ENCODE data around the gene ST7.

Gene ST7

GRCh38 chr7:117200132-117200531, 246.8 kb downstream of the ST7 start:
- H3K27ac ChIP-seq (ENCODE audit: low read depth, low read length) = no peak overlapping the region

GRCh38 chr7:117200786-117201458, 247.6 kb downstream of the ST7 start:
- Histone ChIP-seq H3K27me3 (ENCODE audit: control insufficient read depth, insufficient read depth, low read length) (no peaks in the 10 kb centered on the region), H3K4me1 (ENCODE audit: control insufficient read depth, insufficient read depth, low read length) (no peaks in the 10 kb centered on the region), H3K4me3 (ENCODE audit: low read length) (no peak overlapping the region), H3K27ac (ENCODE audit: low read depth, low read length) (no peak overlapping the region), H3K9ac (ENCODE audit: low read length) (no peak overlapping the region), H3K36me3 (ENCODE audit: control insufficient read depth, insufficient read depth, low read length) (no peaks in the 10 kb centered on the region)

More at GRCh38 chr7:117200132-117200531, 246.8 kb downstream of the ST7 start:
- no peak overlapping the region for H3K4me3 ChIP-seq (ENCODE audit: low read length)
- no peak overlapping the region for H3K9ac ChIP-seq (ENCODE audit: low read length)
- H3K36me3 ChIP-seq (ENCODE audit: control insufficient read depth, insufficient read depth, low read length) = no peaks in the 10 kb centered on the region
- H3K4me1 ChIP-seq (ENCODE audit: control insufficient read depth, insufficient read depth, low read length) = no peaks in the 10 kb centered on the region
- no peaks in the 10 kb centered on the region for H3K27me3 ChIP-seq (ENCODE audit: control insufficient read depth, insufficient read depth, low read length)

GRCh38 chr7:117202511-117202910, 249.2 kb downstream of the ST7 start:
- Histone ChIP-seq H3K27me3 (ENCODE audit: control insufficient read depth, insufficient read depth, low read length) (no peaks in the 10 kb centered on the region), H3K36me3 (ENCODE audit: control insufficient read depth, insufficient read depth, low read length) (no peaks in the 10 kb centered on the region), H3K27ac (ENCODE audit: low read depth, low read length) (no peak overlapping the region), H3K4me1 (ENCODE audit: control insufficient read depth, insufficient read depth, low read length) (no peaks in the 10 kb centered on the region), H3K9ac (ENCODE audit: low read length) (no peak overlapping the region), H3K4me3 (ENCODE audit: low read length) (no peak overlapping the region)

- Histone ChIP-seq H3K36me3 (ENCODE audit: control insufficient read depth, insufficient read depth, low read length) (no peaks in the 10 kb centered on the region), H3K9ac (ENCODE audit: low read length) (no peak overlapping the region), H3K27ac (ENCODE audit: low read depth, low read length) (no peak overlapping the region), H3K4me3 (ENCODE audit: low read length) (no peak overlapping the region), H3K27me3 (ENCODE audit: control insufficient read depth, insufficient read depth, low read length) (no peaks in the 10 kb centered on the region), H3K4me1 (ENCODE audit: control insufficient read depth, insufficient read depth, low read length) (no peaks in the 10 kb centered on the region)
Measured at GRCh38 chr7:117203205-117203604, 249.9 kb downstream of the ST7 start.

- H3K27ac ChIP-seq (ENCODE audit: low read depth, low read length) = no peak overlapping the region
- no peak overlapping the region for H3K9ac ChIP-seq (ENCODE audit: low read length)
- H3K4me3 ChIP-seq (ENCODE audit: low read length) = no peak overlapping the region
- no peaks in the 10 kb centered on the region for H3K4me1 ChIP-seq (ENCODE audit: control insufficient read depth, insufficient read depth, low read length)
- no peaks in the 10 kb centered on the region for H3K27me3 ChIP-seq (ENCODE audit: control insufficient read depth, insufficient read depth, low read length)
- no peaks in the 10 kb centered on the region for H3K36me3 ChIP-seq (ENCODE audit: control insufficient read depth, insufficient read depth, low read length)
Measured at GRCh38 chr7:117205873-117206272, 252.6 kb downstream of the ST7 start.

- Histone ChIP-seq H3K4me1 (ENCODE audit: control insufficient read depth, insufficient read depth, low read length) (no peaks in the 10 kb centered on the region), H3K27me3 (ENCODE audit: control insufficient read depth, insufficient read depth, low read length) (no peaks in the 10 kb centered on the region), H3K27ac (ENCODE audit: low read depth, low read length) (no peak overlapping the region), H3K4me3 (ENCODE audit: low read length) (no peak overlapping the region), H3K9ac (ENCODE audit: low read length) (no peak overlapping the region), H3K36me3 (ENCODE audit: control insufficient read depth, insufficient read depth, low read length) (no peaks in the 10 kb centered on the region)
Measured at GRCh38 chr7:117208257-117208656, 255.0 kb downstream of the ST7 start.

- Histone ChIP-seq H3K4me3 (ENCODE audit: low read length) (no peak overlapping the region), H3K27ac (ENCODE audit: low read depth, low read length) (no peak overlapping the region), H3K4me1 (ENCODE audit: control insufficient read depth, insufficient read depth, low read length) (no peaks in the 10 kb centered on the region), H3K9ac (ENCODE audit: low read length) (no peak overlapping the region), H3K36me3 (ENCODE audit: control insufficient read depth, insufficient read depth, low read length) (no peaks in the 10 kb centered on the region), H3K27me3 (ENCODE audit: control insufficient read depth, insufficient read depth, low read length) (no peaks in the 10 kb centered on the region)
Measured at GRCh38 chr7:117210397-117210796, 257.1 kb downstream of the ST7 start.

- H3K36me3 ChIP-seq (ENCODE audit: control insufficient read depth, insufficient read depth, low read length) = no peaks in the 10 kb centered on the region
- H3K4me1 ChIP-seq (ENCODE audit: control insufficient read depth, insufficient read depth, low read length) = no peaks in the 10 kb centered on the region
- no peak overlapping the region for H3K9ac ChIP-seq (ENCODE audit: low read length)
- H3K27me3 ChIP-seq (ENCODE audit: control insufficient read depth, insufficient read depth, low read length) = no peaks in the 10 kb centered on the region
- H3K4me3 ChIP-seq (ENCODE audit: low read length) = no peak overlapping the region
- no peak overlapping the region for H3K27ac ChIP-seq (ENCODE audit: low read depth, low read length)
Measured at GRCh38 chr7:117210908-117211307, 257.6 kb downstream of the ST7 start.

GRCh38 chr7:117211614-117212013, 258.3 kb downstream of the ST7 start:
- no peak overlapping the region for H3K9ac ChIP-seq (ENCODE audit: low read length)
- no peak overlapping the region for H3K4me3 ChIP-seq (ENCODE audit: low read length)
- H3K27me3 ChIP-seq (ENCODE audit: control insufficient read depth, insufficient read depth, low read length) = no peaks in the 10 kb centered on the region
- H3K27ac ChIP-seq (ENCODE audit: low read depth, low read length) = no peak overlapping the region
- no peaks in the 10 kb centered on the region for H3K36me3 ChIP-seq (ENCODE audit: control insufficient read depth, insufficient read depth, low read length)
- H3K4me1 ChIP-seq (ENCODE audit: control insufficient read depth, insufficient read depth, low read length) = no peaks in the 10 kb centered on the region

- no peaks in the 10 kb centered on the region for H3K4me1 ChIP-seq (ENCODE audit: control insufficient read depth, insufficient read depth, low read length)
- H3K36me3 ChIP-seq (ENCODE audit: control insufficient read depth, insufficient read depth, low read length) = no peaks in the 10 kb centered on the region
- H3K9ac ChIP-seq (ENCODE audit: low read length) = no peak overlapping the region
- H3K27me3 ChIP-seq (ENCODE audit: control insufficient read depth, insufficient read depth, low read length) = no peaks in the 10 kb centered on the region
- no peak overlapping the region for H3K27ac ChIP-seq (ENCODE audit: low read depth, low read length)
- no peak overlapping the region for H3K4me3 ChIP-seq (ENCODE audit: low read length)
Measured at GRCh38 chr7:117212969-117213877, 259.9 kb downstream of the ST7 start.

GRCh38 chr7:117216010-117216409, 262.7 kb downstream of the ST7 start:
- no peaks in the 10 kb centered on the region for H3K36me3 ChIP-seq (ENCODE audit: control insufficient read depth, insufficient read depth, low read length)
- no peak overlapping the region for H3K9ac ChIP-seq (ENCODE audit: low read length)
- H3K4me3 ChIP-seq (ENCODE audit: low read length) = no peak overlapping the region
- no peak overlapping the region for H3K27ac ChIP-seq (ENCODE audit: low read depth, low read length)
- no peaks in the 10 kb centered on the region for H3K4me1 ChIP-seq (ENCODE audit: control insufficient read depth, insufficient read depth, low read length)
- H3K27me3 ChIP-seq (ENCODE audit: control insufficient read depth, insufficient read depth, low read length) = no peaks in the 10 kb centered on the region

GRCh38 chr7:117216436-117217069, 263.3 kb downstream of the ST7 start:
- H3K4me1 ChIP-seq (ENCODE audit: control insufficient read depth, insufficient read depth, low read length) = no peaks in the 10 kb centered on the region
- no peaks in the 10 kb centered on the region for H3K27me3 ChIP-seq (ENCODE audit: control insufficient read depth, insufficient read depth, low read length)
- H3K9ac ChIP-seq (ENCODE audit: low read length) = no peak overlapping the region
- no peaks in the 10 kb centered on the region for H3K36me3 ChIP-seq (ENCODE audit: control insufficient read depth, insufficient read depth, low read length)
- H3K4me3 ChIP-seq (ENCODE audit: low read length) = no peak overlapping the region
- no peak overlapping the region for H3K27ac ChIP-seq (ENCODE audit: low read depth, low read length)

Measured in rectal smooth muscle tissue (tissue), 1 donor.